Panc1 (cell line): ENCODE results near the gene CCR5AS.

Experiments
- ATAC-seq: fragments of 200-7000 bp; cut with Tn5 transposase; 2 replicates; pipeline ENCODE4 v1.9.1; 2020; ENCODE audit warnings: mild to moderate bottlenecking, moderate library complexity
- BruUV-seq: library from RNA; stranded (reverse); fragments of 400-500 nt; replicated peaks from 2 replicates; lab custom pipeline; 2021; lab: Mats Ljungman, UMichigan
- CTCF ChIA-PET: fragments of 300-600 bp; sonication (Branson Sonifier 250); formaldehyde crosslinking; loops from one replicate; lab custom pipeline; 2022; ENCODE audit warnings: antibody characterized with exemption; lab: Charles Lee
- POLR2A ChIA-PET: fragments of 300-600 bp; sonication (Branson Sonifier 250); formaldehyde crosslinking; loops from one replicate; lab custom pipeline; 2022; ENCODE audit warnings: antibody characterized with exemption; lab: Charles Lee
- DNase-seq: peaks from one replicate; pipeline ENCODE4 v3.0.0-alpha.2; 2010; ENCODE audit warnings: low read depth, low spot score
- H3K27ac ChIP-seq: 2 replicates; pipeline ENCODE4 v1.5.1; 2011; ENCODE audit warnings: mild to moderate bottlenecking, low read length, inconsistent platforms
- H3K27me3 ChIP-seq: fragments of 200-500 bp; sonication (Bioruptor generic); 2 replicates; pipeline ENCODE4 v1.6.0; 2014; ENCODE audit warnings: low read length, inconsistent platforms; ENCODE audit not compliant: control insufficient read depth, insufficient read depth
- H3K36me3 ChIP-seq: fragments of 200-500 bp; sonication (Bioruptor generic); 2 replicates; pipeline ENCODE4 v1.5.1; 2014; ENCODE audit warnings: inconsistent platforms, mild to moderate bottlenecking, low read length, moderate library complexity; ENCODE audit not compliant: control insufficient read depth, insufficient read depth
- H3K4me1 ChIP-seq: 2 replicates; pipeline ENCODE4 v1.5.1; 2011; ENCODE audit warnings: inconsistent platforms, mild to moderate bottlenecking, low read length, moderate library complexity; ENCODE audit not compliant: control insufficient read depth, insufficient read depth
- H3K4me3 ChIP-seq, 2 experiments: 2 replicates each; pipeline ENCODE4 v1.5.1; 2011 to 2012; ENCODE audit warnings: low read depth in 2 of 2, low read length in 2 of 2, mild to moderate bottlenecking in 2 of 2, inconsistent platforms in 1 of 2, moderate library complexity in 1 of 2
- H3K9me3 ChIP-seq: fragments of 200-500 bp; sonication (Bioruptor generic); 2 replicates; pipeline ENCODE4 v1.5.1; 2014; ENCODE audit warnings: low read depth, mild to moderate bottlenecking, inconsistent platforms, low read length, moderate library complexity; ENCODE audit not compliant: control insufficient read depth, insufficient read depth
- POLR2AphosphoS5 ChIP-seq: IDR thresholded peaks from 2 replicates; pipeline ENCODE4 v1.6.1; 2012; ENCODE audit warnings: mild to moderate bottlenecking, low read depth, low read length, moderate library complexity
- SIN3A ChIP-seq: IDR thresholded peaks from 2 replicates; pipeline ENCODE4 v1.6.1; 2012; ENCODE audit warnings: low read depth, mild to moderate bottlenecking, low read length, moderate library complexity, borderline replicate concordance; ENCODE audit not compliant: insufficient read depth
- TCF7L2 ChIP-seq: IDR thresholded peaks from 2 replicates; pipeline ENCODE4 v1.6.1; 2011; ENCODE audit warnings: mild to moderate bottlenecking, low read depth, low read length, inconsistent platforms
- in situ Hi-C: cut with HindIII; loops from 2 replicates; pipeline ENCODE4 v1.10.0; 2016; ENCODE audit warnings: low sequenced_read_pairs, low pct_unique_long_range_greater_than_20kb
- intact Hi-C: fragments of 100-400 bp; cut with micrococcal nuclease; formaldehyde crosslinking; loops from one replicate; pipeline ENCODE4 v1.10.0; 2022; ENCODE audit not compliant: unreplicated experiment
- TF ChIP-seq, protein P1 (sequence below), 2 experiments: IDR thresholded peaks; 2 replicates each; pipeline ENCODE4 v1.6.1; 2011 to 2012; ENCODE audit warnings: low read depth in 2 of 2, control low read depth in 1 of 2, low read length in 1 of 2, mild to moderate bottlenecking in 1 of 2, moderate library complexity in 1 of 2; ENCODE audit not compliant: insufficient read depth in 1 of 2
- TF ChIP-seq, protein P2 (sequence below): fragments of 450-650 bp; IDR thresholded peaks from 2 replicates; pipeline ENCODE4 v1.5.1; 2017; ENCODE audit warnings: mild to moderate bottlenecking

CCR5AS gene

DNA sequence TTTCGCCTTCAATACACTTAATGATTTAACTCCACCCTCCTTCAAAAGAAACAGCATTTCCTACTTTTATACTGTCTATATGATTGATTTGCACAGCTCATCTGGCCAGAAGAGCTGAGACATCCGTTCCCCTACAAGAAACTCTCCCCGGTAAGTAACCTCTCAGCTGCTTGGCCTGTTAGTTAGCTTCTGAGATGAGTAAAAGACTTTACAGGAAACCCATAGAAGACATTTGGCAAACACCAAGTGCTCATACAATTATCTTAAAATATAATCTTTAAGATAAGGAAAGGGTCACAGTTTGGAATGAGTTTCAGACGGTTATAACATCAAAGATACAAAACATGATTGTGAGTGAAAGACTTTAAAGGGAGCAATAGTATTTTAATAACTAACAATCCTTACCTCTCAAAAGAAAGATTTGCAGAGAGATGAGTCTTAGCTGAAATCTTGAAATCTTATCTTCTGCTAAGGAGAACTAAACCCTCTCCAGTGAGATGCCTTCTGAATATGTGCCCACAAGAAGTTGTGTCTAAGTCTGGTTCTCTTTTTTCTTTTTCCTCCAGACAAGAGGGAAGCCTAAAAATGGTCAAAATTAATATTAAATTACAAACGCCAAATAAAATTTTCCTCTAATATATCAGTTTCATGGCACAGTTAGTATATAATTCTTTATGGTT, 35.9 kb downstream of the CCR5AS start, which contains the start of gene CCR5:
TSS of gene CCR5 (plus strand) at position 108 of the 680 bp plus-strand sequence. CDS start 1,957 bp downstream, outside the sequence.
- H3K36me3 ChIP-seq: no peaks in the 10 kb centered on the region
- DNase-seq: no peak
- ATAC-seq: no peak
- no peak within 1 kb of the TSS for H3K4me3 ChIP-seq
- no peaks in the 10 kb centered on the region; the same call in 1 of the 2 replicates for H3K27me3 ChIP-seq
- TF ChIP-seq POLR2AphosphoS5 (no peak), SIN3A (no peak), TCF7L2 (no peak)
- TF ChIP-seq, protein P1, sequence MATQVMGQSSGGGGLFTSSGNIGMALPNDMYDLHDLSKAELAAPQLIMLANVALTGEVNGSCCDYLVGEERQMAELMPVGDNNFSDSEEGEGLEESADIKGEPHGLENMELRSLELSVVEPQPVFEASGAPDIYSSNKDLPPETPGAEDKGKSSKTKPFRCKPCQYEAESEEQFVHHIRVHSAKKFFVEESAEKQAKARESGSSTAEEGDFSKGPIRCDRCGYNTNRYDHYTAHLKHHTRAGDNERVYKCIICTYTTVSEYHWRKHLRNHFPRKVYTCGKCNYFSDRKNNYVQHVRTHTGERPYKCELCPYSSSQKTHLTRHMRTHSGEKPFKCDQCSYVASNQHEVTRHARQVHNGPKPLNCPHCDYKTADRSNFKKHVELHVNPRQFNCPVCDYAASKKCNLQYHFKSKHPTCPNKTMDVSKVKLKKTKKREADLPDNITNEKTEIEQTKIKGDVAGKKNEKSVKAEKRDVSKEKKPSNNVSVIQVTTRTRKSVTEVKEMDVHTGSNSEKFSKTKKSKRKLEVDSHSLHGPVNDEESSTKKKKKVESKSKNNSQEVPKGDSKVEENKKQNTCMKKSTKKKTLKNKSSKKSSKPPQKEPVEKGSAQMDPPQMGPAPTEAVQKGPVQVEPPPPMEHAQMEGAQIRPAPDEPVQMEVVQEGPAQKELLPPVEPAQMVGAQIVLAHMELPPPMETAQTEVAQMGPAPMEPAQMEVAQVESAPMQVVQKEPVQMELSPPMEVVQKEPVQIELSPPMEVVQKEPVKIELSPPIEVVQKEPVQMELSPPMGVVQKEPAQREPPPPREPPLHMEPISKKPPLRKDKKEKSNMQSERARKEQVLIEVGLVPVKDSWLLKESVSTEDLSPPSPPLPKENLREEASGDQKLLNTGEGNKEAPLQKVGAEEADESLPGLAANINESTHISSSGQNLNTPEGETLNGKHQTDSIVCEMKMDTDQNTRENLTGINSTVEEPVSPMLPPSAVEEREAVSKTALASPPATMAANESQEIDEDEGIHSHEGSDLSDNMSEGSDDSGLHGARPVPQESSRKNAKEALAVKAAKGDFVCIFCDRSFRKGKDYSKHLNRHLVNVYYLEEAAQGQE (IDR thresholded peaks at IDR 0.05; ENCODE audit: insufficient read depth in 1 of 2, low read depth in 2 of 2, low read length in 1 of 2): no peak
- TF ChIP-seq, protein P2, sequence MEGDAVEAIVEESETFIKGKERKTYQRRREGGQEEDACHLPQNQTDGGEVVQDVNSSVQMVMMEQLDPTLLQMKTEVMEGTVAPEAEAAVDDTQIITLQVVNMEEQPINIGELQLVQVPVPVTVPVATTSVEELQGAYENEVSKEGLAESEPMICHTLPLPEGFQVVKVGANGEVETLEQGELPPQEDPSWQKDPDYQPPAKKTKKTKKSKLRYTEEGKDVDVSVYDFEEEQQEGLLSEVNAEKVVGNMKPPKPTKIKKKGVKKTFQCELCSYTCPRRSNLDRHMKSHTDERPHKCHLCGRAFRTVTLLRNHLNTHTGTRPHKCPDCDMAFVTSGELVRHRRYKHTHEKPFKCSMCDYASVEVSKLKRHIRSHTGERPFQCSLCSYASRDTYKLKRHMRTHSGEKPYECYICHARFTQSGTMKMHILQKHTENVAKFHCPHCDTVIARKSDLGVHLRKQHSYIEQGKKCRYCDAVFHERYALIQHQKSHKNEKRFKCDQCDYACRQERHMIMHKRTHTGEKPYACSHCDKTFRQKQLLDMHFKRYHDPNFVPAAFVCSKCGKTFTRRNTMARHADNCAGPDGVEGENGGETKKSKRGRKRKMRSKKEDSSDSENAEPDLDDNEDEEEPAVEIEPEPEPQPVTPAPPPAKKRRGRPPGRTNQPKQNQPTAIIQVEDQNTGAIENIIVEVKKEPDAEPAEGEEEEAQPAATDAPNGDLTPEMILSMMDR: no peak
- no peaks in the 10 kb centered on the region for H3K4me1 ChIP-seq
- ChIA-PET POLR2A (no interaction called here), CTCF (no interaction called here)
- intact Hi-C loops (loop anchor here (10.0 kb wide), 2 partner anchors 286 to 436 kb away; no protein-coding TSS in a partner anchor), in situ Hi-C loops (no loop called here)
- no peaks in the 10 kb centered on the region for H3K9me3 ChIP-seq
- H3K27ac ChIP-seq: no peak within 1 kb of the TSS
- BruUV-seq: no TSS peak

DNA sequence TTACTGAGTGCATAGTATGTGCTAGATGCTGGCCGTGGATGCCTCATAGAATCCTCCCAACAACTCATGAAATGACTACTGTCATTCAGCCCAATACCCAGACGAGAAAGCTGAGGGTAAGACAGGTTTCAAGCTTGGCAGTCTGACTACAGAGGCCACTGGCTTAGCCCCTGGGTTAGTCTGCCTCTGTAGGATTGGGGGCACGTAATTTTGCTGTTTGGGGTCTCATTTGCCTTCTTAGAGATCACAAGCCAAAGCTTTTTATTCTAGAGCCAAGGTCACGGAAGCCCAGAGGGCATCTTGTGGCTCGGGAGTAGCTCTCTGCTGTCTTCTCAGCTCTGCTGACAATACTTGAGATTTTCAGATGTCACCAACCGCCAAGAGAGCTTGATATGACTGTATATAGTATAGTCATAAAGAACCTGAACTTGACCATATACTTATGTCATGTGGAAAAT, 37.2 kb downstream of the CCR5AS start:
- Histone ChIP-seq H3K27ac (no peak overlapping the region), H3K9me3 (no peaks in the 10 kb centered on the region), H3K4me1 (no peaks in the 10 kb centered on the region), H3K27me3 (no peaks in the 10 kb centered on the region; the same call in 1 of the 2 replicates), H3K4me3 (no peak overlapping the region), H3K36me3 (no peaks in the 10 kb centered on the region)
- TF ChIP-seq SIN3A (no peak), TCF7L2 (no peak), POLR2AphosphoS5 (no peak)
- TF ChIP-seq, protein P2: no peak
- TF ChIP-seq, protein P1 (IDR thresholded peaks at IDR 0.05; ENCODE audit: insufficient read depth in 1 of 2, low read depth in 2 of 2, low read length in 1 of 2): no peak
- BruUV-seq: no TSS peak
- no peak for DNase-seq
- in situ Hi-C loops (no loop called here), intact Hi-C loops (loop anchor here (10.0 kb wide), 2 partner anchors 285 to 435 kb away; no protein-coding TSS in a partner anchor)
- ChIA-PET POLR2A (no interaction called here), CTCF (no interaction called here)
- ATAC-seq: no peak
